CD8-positive, alpha-beta memory T cell (primary cell): ENCODE data around the gene GULP1. TPM values are rescaled to one million over a fixed set of nuclear protein-coding genes. Genes with fewer than 3 reads are reported as not detected.

Experiments
- CTCF ChIA-PET: fragments of 350-600 bp; sonication (Branson Sonifier 250); formaldehyde crosslinking; loops from one replicate; lab custom pipeline; 2021; ENCODE audit warnings: antibody characterized with exemption; lab: Charles Lee
- POLR2A ChIA-PET: fragments of 350-600 bp; sonication (Branson Sonifier 250); formaldehyde crosslinking; loops from one replicate; lab custom pipeline; 2021; ENCODE audit warnings: antibody characterized with exemption; lab: Charles Lee
- DNase-seq, 5 donors: peaks; one replicate each; pipeline versions ENCODE4 v3.0.0 to v3.0.0-alpha.2; 2020 to 2022; ENCODE audit warnings: mixed read lengths in 1 of 5
- H3K27ac ChIP-seq: one replicate; pipeline ENCODE4 v1.7.0; 2013; ENCODE audit warnings: low read depth, mild to moderate bottlenecking, low read length, moderate library complexity
- H3K27me3 ChIP-seq: 2 replicates; pipeline ENCODE4 v1.7.0; 2013; ENCODE audit warnings: low read length, mild to moderate bottlenecking; ENCODE audit not compliant: insufficient read depth, poor library complexity, severe bottlenecking
- H3K36me3 ChIP-seq: 2 replicates; pipeline ENCODE4 v1.7.0; 2013; ENCODE audit warnings: mild to moderate bottlenecking, low read length, moderate library complexity; ENCODE audit not compliant: insufficient read depth
- H3K4me1 ChIP-seq: 2 replicates; pipeline ENCODE4 v1.7.0; 2013; ENCODE audit warnings: mild to moderate bottlenecking, low read length, moderate library complexity; ENCODE audit not compliant: insufficient read depth
- H3K4me3 ChIP-seq: 2 replicates; pipeline ENCODE4 v1.7.0; 2013; ENCODE audit warnings: mild to moderate bottlenecking, low read length
- H3K9me3 ChIP-seq: 2 replicates; pipeline ENCODE4 v1.7.0; 2013; ENCODE audit warnings: mild to moderate bottlenecking, low read length
- H3K27ac Mint-ChIP-seq, 8 donors: one replicate each; pipeline ENCODE4 v1.8.0; 2020 to 2021; ENCODE audit warnings: mixed read lengths in 8 of 8, mild to moderate bottlenecking in 6 of 8, inconsistent platforms in 3 of 8, moderate library complexity in 3 of 8
- H3K27me3 Mint-ChIP-seq, 2 donors: one replicate each; pipeline ENCODE4 v1.8.0; 2020 to 2021; ENCODE audit warnings: mixed read lengths in 2 of 2, mild to moderate bottlenecking in 1 of 2, moderate library complexity in 1 of 2
- H3K36me3 Mint-ChIP-seq, 3 donors: one replicate each; pipeline ENCODE4 v1.8.0; 2020 to 2021; ENCODE audit warnings: mixed read lengths in 3 of 3, inconsistent platforms in 1 of 3, mild to moderate bottlenecking in 1 of 3
- H3K4me1 Mint-ChIP-seq, 3 donors: one replicate each; pipeline ENCODE4 v1.8.0; 2020 to 2021; ENCODE audit warnings: mixed read lengths in 3 of 3, inconsistent platforms in 1 of 3, mild to moderate bottlenecking in 1 of 3
- H3K4me3 Mint-ChIP-seq, 7 donors: one replicate each; pipeline ENCODE4 v1.8.0; 2020 to 2021; ENCODE audit warnings: mixed read lengths in 7 of 7, mild to moderate bottlenecking in 6 of 7, moderate library complexity in 4 of 7, inconsistent platforms in 2 of 7
- H3K9me3 Mint-ChIP-seq, 5 donors: one replicate each; pipeline ENCODE4 v1.8.0; 2020 to 2022; ENCODE audit warnings: mixed read lengths in 5 of 5, mild to moderate bottlenecking in 3 of 5, moderate library complexity in 2 of 5, inconsistent platforms in 1 of 5
- polyA plus RNA-seq: library from polyadenylated mRNA; unstranded; fragments of 300-500 nt; fragmentation: Illumina TruSeq; gene quantifications from one replicate; pipeline ENCODE4 v1.2.3, GENCODE V29; 2021
- total RNA-seq, 2 experiments: library from RNA; stranded (reverse); gene quantifications; one replicate each; pipeline ENCODE4 v1.2.3, GENCODE V29; 2021

GULP1 gene
- total and polyA plus RNA-seq, 3 experiments from 2014 or later, result not detected

DNA sequence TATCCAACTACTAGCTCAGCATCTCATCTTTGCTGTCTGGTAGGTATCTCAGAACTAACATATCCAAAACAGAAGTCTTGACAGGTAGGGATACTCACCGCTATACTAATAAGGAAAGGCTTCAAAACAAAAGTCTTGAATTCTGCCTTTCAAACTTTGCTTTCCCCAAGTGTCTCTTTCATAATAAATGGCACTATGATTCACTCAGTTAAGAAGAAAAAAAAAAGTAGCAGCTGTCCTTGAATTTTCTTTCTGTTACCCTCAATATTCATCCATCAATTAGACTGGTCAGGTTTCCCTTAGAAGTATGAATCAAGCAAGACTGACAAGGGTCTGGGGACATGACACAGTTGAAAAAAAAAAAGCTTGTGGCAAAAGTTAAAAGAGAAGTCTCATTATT is 175.1 kb downstream of the GULP1 start:
- Mint-ChIP-seq H3K9me3 (peaks cover 0 to 21% (median 3%) of the 10 kb centered on the region in 5 donors), H3K27ac (no peak overlapping the region), H3K27me3 (peaks cover 0 to under 1% of the 10 kb centered on the region in 2 donors), H3K36me3 (no peaks in the 10 kb centered on the region), H3K4me3 (no peak overlapping the region), H3K4me1 (no peaks in the 10 kb centered on the region)
- no peaks in the 10 kb centered on the region for H3K36me3 ChIP-seq
- H3K27ac ChIP-seq, result no peak overlapping the region
- DNase-seq, result no peak
- CTCF ChIA-PET, result no interaction called here
- no peaks in the 10 kb centered on the region for H3K9me3 ChIP-seq
- H3K4me3 ChIP-seq, result no peak overlapping the region
- POLR2A ChIA-PET, result no interaction called here
- no peaks in the 10 kb centered on the region for H3K4me1 ChIP-seq
- H3K27me3 ChIP-seq, result no peaks in the 10 kb centered on the region

DNA sequence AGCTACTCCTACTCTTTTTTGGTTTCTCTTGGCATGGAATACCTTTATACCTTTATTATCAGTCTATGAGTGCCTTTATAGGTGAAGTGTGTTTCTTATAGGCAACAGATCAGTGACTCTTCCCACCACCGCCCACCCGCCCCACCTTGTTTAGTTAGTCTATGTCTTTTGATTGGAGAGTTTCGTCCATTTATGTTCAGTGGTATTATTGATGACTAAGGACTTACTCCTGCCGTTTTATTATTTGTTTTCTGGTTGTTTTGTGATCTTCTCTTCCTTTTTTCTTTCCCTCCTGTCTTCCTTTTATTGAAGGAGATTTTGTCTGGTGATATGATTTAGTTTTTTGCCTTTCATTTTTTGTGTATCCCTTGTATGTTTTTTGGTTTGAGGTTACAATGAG is 179.5 kb downstream of the GULP1 start:
- peaks cover 0 to 9% (median 3%) of the 10 kb centered on the region in 5 donors for H3K9me3 Mint-ChIP-seq
- H3K36me3 Mint-ChIP-seq, result no peaks in the 10 kb centered on the region
- H3K36me3 ChIP-seq, result no peaks in the 10 kb centered on the region
- H3K27me3 Mint-ChIP-seq, result no peaks in the 10 kb centered on the region
- H3K9me3 ChIP-seq, result no peaks in the 10 kb centered on the region
- DNase-seq, result no peak
- H3K4me1 ChIP-seq, result no peaks in the 10 kb centered on the region
- no peaks in the 10 kb centered on the region for H3K27me3 ChIP-seq
- H3K27ac Mint-ChIP-seq, result no peak overlapping the region
- no peaks in the 10 kb centered on the region for H3K4me1 Mint-ChIP-seq
- no peak overlapping the region for H3K4me3 Mint-ChIP-seq
- no peak overlapping the region for H3K27ac ChIP-seq
- ChIA-PET POLR2A (no interaction called here), CTCF (no interaction called here)
- H3K4me3 ChIP-seq, result no peak overlapping the region

DNA sequence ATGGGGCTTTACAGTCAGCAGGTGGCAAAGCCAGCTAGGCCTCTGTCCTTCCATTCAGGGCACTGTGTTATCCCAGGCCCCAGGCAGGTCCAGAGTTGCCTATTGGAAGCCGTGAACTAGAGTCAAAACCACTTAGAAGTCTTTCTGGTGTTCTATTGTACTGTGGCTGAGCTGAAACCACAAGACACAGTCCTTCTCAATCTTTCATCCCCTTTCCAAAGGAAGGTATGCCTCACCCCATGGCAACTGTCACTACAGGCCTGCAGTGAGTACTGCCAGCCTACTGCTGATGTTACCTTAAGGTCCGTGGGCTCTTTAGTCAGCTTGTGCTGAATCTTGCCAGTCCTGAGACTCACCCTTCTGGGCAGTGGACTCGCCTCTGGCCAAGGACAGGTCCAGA is 181.6 kb downstream of the GULP1 start:
- no peaks in the 10 kb centered on the region for H3K27me3 Mint-ChIP-seq
- H3K27ac Mint-ChIP-seq, result no peak overlapping the region
- H3K4me3 Mint-ChIP-seq, result no peak overlapping the region

DNA sequence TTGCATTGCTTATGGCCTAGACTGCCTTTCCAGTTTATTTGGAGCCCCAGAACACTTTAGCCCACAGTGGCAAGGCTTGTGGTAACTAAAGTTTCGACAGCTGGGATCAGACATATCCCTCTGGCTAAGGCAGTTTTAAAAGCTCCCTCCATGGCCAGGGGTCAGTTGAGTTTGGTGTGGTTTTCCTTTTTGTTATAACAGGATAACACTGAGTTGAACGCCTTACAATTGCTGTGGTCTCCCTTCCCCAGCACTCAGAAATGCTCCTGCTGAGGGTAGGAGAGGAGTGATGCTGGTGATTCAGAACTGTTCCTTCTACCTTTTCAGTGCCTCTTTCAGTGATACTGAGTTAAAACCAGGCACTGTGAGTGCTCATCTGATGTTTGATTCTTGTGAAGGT is 182.6 kb downstream of the GULP1 start:
- H3K4me3 Mint-ChIP-seq, result no peak overlapping the region
- no peaks in the 10 kb centered on the region for H3K27me3 Mint-ChIP-seq
- no peak overlapping the region for H3K27ac Mint-ChIP-seq
- peaks cover 0 to 5% (median 0%) of the 10 kb centered on the region in 5 donors for H3K9me3 Mint-ChIP-seq
- H3K9me3 ChIP-seq, result no peaks in the 10 kb centered on the region
- DNase-seq, result no peak
- H3K4me1 Mint-ChIP-seq, result no peaks in the 10 kb centered on the region
- H3K27ac ChIP-seq, result no peak overlapping the region
- no peak overlapping the region for H3K4me3 ChIP-seq
- no peaks in the 10 kb centered on the region for H3K27me3 ChIP-seq
- no peaks in the 10 kb centered on the region for H3K36me3 ChIP-seq
- POLR2A ChIA-PET, result no interaction called here
- H3K36me3 Mint-ChIP-seq, result no peaks in the 10 kb centered on the region
- H3K4me1 ChIP-seq, result no peaks in the 10 kb centered on the region
- CTCF ChIA-PET, result no interaction called here

More for the DNA sequence above, 181.6 kb downstream of the GULP1 start:
- Mint-ChIP-seq H3K4me1 (no peaks in the 10 kb centered on the region), H3K9me3 (peaks cover 0 to 5% (median 0%) of the 10 kb centered on the region in 5 donors), H3K36me3 (no peaks in the 10 kb centered on the region)
- no peak overlapping the region for H3K27ac ChIP-seq
- H3K36me3 ChIP-seq, result no peaks in the 10 kb centered on the region
- H3K4me1 ChIP-seq, result no peaks in the 10 kb centered on the region
- CTCF ChIA-PET, result no interaction called here
- DNase-seq, result no peak
- no peaks in the 10 kb centered on the region for H3K27me3 ChIP-seq
- H3K9me3 ChIP-seq, result no peaks in the 10 kb centered on the region
- POLR2A ChIA-PET, result no interaction called here
- H3K4me3 ChIP-seq, result no peak overlapping the region

DNA sequence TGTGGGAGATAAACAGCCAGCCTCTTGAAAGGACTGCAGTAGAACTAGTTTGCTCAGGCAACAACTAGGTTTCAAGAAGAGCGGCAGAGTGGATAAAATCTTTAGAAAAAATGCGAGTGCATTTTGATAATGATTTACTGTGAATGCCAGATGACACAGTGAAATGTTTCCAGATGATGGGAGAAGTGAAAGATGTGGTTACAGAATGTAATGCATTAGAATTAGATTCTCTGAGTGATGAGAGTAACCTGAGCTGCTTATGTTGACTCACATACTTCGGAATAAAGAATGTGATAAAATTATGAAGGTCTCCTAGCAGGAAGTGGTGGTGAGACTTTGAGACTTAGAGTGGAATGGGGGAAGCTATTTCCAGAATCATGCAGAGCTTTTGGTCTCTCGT is 184.3 kb downstream of the GULP1 start:
- Mint-ChIP-seq H3K9me3 (peaks cover 0 to 5% (median 0%) of the 10 kb centered on the region in 5 donors), H3K4me1 (no peaks in the 10 kb centered on the region), H3K4me3 (no peak overlapping the region), H3K27ac (no peak overlapping the region), H3K36me3 (no peaks in the 10 kb centered on the region), H3K27me3 (no peaks in the 10 kb centered on the region)
- no peaks in the 10 kb centered on the region for H3K36me3 ChIP-seq
- no peaks in the 10 kb centered on the region for H3K9me3 ChIP-seq
- CTCF ChIA-PET, result no interaction called here
- DNase-seq, result no peak
- no peak overlapping the region for H3K27ac ChIP-seq
- no peaks in the 10 kb centered on the region for H3K27me3 ChIP-seq
- POLR2A ChIA-PET, result no interaction called here
- no peaks in the 10 kb centered on the region for H3K4me1 ChIP-seq
- no peak overlapping the region for H3K4me3 ChIP-seq

DNA sequence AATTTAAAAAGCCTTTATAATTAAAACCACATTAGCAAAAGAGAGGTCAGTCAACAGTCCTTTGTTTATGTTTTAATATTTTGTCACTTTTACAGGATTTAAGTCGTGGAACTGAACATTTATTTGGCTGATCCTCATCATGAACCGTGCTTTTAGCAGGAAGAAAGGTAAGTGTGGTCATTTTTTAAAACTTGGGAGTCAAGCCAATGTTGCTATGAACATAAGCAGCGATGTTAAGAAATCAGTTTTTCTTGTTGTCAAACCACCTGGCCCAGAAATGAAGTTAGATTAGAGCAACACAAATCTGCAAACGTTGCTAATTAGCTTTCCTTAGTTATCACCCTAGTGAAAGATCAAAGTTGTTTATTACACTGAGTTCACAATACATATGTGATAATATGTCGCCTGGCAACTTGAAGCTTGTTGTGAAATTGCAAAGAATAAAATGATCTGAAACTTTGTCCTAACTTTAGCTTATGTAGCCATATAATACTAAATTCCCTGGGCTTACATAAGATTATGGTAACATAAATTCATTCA is 186.0 kb downstream of the GULP1 start:
- Mint-ChIP-seq H3K36me3 (no peaks in the 10 kb centered on the region), H3K4me3 (no peak overlapping the region), H3K9me3 (peaks cover 0 to 2% (median 0%) of the 10 kb centered on the region in 5 donors), H3K27ac (no peak overlapping the region), H3K4me1 (no peaks in the 10 kb centered on the region), H3K27me3 (no peaks in the 10 kb centered on the region)
- ChIA-PET POLR2A (no interaction called here), CTCF (no interaction called here)
- no peaks in the 10 kb centered on the region for H3K27me3 ChIP-seq
- no peaks in the 10 kb centered on the region for H3K4me1 ChIP-seq
- no peak overlapping the region for H3K4me3 ChIP-seq
- DNase-seq, result no peak
- H3K36me3 ChIP-seq, result no peaks in the 10 kb centered on the region
- H3K9me3 ChIP-seq, result no peaks in the 10 kb centered on the region
- no peak overlapping the region for H3K27ac ChIP-seq

DNA sequence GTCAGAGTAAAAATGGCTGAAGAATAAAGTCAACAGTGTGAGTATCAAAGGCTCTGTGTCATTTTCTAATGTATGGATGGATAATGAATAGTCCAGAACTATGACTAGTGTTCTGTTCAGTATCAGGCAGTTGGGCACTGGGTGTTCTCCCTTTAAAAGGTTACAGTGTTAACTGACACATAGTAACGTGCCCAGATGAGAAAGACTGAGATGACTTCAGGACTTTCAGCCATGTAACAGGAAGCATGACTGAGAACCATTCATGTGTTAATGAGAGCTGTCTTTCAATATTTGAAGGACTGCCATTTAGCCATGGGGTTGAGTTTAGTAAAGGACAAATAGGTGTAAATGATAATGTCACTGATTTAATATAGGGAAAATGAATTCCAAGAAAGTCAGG is 187.1 kb downstream of the GULP1 start:
- ChIA-PET CTCF (no interaction called here), POLR2A (no interaction called here)
- Mint-ChIP-seq H3K27me3 (no peaks in the 10 kb centered on the region), H3K27ac (no peak overlapping the region), H3K36me3 (no peaks in the 10 kb centered on the region), H3K4me3 (no peak overlapping the region), H3K9me3 (peaks cover 0 to 2% (median 0%) of the 10 kb centered on the region in 5 donors), H3K4me1 (no peaks in the 10 kb centered on the region)
- DNase-seq, result no peak
- Histone ChIP-seq H3K36me3 (no peaks in the 10 kb centered on the region), H3K4me3 (no peak overlapping the region), H3K9me3 (no peaks in the 10 kb centered on the region), H3K4me1 (no peaks in the 10 kb centered on the region), H3K27ac (no peak overlapping the region), H3K27me3 (no peaks in the 10 kb centered on the region)

DNA sequence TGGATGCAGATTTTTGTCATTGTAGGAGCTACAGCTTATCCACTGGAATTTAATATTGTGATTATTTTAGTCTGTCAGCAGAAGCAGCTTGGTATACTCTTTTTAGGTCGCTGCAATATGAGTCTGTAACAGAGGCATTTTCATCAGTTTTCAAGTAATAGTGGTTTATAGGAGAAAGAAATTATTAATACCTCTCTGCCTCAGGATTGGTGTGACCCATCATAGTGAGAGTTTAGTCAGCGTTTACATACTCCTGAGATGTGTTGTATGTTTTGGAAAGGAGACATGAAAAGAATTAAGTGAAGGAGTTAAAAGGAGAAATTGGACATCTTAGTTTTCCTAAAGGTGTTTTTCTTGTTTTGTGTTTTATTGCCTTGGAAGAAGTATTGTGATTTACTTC is 189.8 kb downstream of the GULP1 start:
- Mint-ChIP-seq H3K9me3 (peaks cover 0 to 2% (median 0%) of the 10 kb centered on the region in 5 donors), H3K27ac (no peak overlapping the region), H3K4me3 (no peak overlapping the region), H3K27me3 (no peaks in the 10 kb centered on the region), H3K36me3 (no peaks in the 10 kb centered on the region), H3K4me1 (no peaks in the 10 kb centered on the region)
- Histone ChIP-seq H3K9me3 (no peaks in the 10 kb centered on the region), H3K27ac (no peak overlapping the region), H3K4me1 (no peaks in the 10 kb centered on the region), H3K4me3 (no peak overlapping the region), H3K36me3 (no peaks in the 10 kb centered on the region), H3K27me3 (no peaks in the 10 kb centered on the region)
- ChIA-PET CTCF (no interaction called here), POLR2A (no interaction called here)
- DNase-seq, result no peak

DNA sequence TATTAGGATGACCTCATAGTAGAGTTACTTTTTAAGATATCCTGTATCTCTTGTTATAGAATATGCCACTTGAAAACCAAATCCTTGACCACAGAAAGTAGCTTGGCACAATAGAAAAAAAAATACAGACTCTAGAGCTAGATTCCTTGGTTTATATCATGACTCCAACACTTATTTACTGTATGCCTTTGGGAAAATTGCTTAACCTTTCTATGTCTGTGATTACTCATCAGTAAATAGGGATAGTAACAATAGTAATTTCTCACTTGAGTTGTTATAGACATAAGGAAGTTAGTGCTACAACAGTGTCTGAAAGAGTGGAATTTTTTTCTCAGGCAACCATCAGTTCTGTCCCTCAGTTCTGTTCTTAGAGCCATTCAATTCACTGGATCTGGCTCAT is 193.8 kb downstream of the GULP1 start:
- Mint-ChIP-seq H3K9me3 (peaks cover 0 to 7% (median 0%) of the 10 kb centered on the region in 5 donors), H3K27ac (no peak overlapping the region), H3K4me3 (no peak overlapping the region), H3K36me3 (no peaks in the 10 kb centered on the region), H3K4me1 (no peaks in the 10 kb centered on the region), H3K27me3 (no peaks in the 10 kb centered on the region)
- Histone ChIP-seq H3K9me3 (no peaks in the 10 kb centered on the region), H3K27me3 (no peaks in the 10 kb centered on the region), H3K27ac (no peak overlapping the region), H3K4me3 (no peak overlapping the region), H3K36me3 (no peaks in the 10 kb centered on the region), H3K4me1 (no peaks in the 10 kb centered on the region)
- DNase-seq, result no peak
- ChIA-PET CTCF (no interaction called here), POLR2A (no interaction called here)
